NB4 (cell line): ENCODE results near the gene ZNF273.

ENCODE experiments used
- CTCF ChIP-seq: IDR thresholded peaks from one replicate; pipeline ENCODE4 v1.5.1; 2012; ENCODE audit warnings: low read depth, low read length
- MAX ChIP-seq: IDR thresholded peaks from 2 replicates; pipeline ENCODE4 v1.6.1; 2011; ENCODE audit warnings: low read depth, low read length
- MYC ChIP-seq: IDR thresholded peaks from 2 replicates; pipeline ENCODE4 v1.6.1; 2011; ENCODE audit warnings: low read depth, low read length
- POLR2A ChIP-seq: IDR thresholded peaks from 2 replicates; pipeline ENCODE4 v1.6.1; 2011; ENCODE audit warnings: mild to moderate bottlenecking; ENCODE audit not compliant: insufficient read length; ENCODE audit errors: extremely low read depth

GRCh38 chr7:64878684-64879083 is 24.4 kb upstream of the ZNF273 start:
- TF ChIP-seq CTCF (no peak), POLR2A (no peak), MAX (no peak), MYC (no peak)
